Activated naive CD4-positive, alpha-beta T cell treated with anti-CD3 and anti-CD28 coated beads, Interleukin-2, amount 10 ng/mL, durations not matched to agents 7 days and 5 days (primary cell): Measurements from ENCODE around the gene MUC5B.
A peak's percentile ranks its signal among the peaks of the same experiment; 100 is the strongest.

Experiments
- CTCF ChIA-PET: fragments of 350-600 bp; sonication (Branson Sonifier 250); formaldehyde crosslinking; loops from one replicate; lab custom pipeline; 2021; ENCODE audit warnings: antibody characterized with exemption; lab: Charles Lee
- DNase-seq: peaks from one replicate; pipeline ENCODE4 v3.0.0-alpha.2; 2020
- H3K27ac Mint-ChIP-seq: one replicate; pipeline ENCODE4 v1.8.0; 2021; ENCODE audit warnings: mild to moderate bottlenecking, moderate library complexity, mixed read lengths
- H3K27me3 Mint-ChIP-seq: one replicate; pipeline ENCODE4 v1.8.0; 2021; ENCODE audit warnings: mild to moderate bottlenecking, mixed read lengths
- H3K36me3 Mint-ChIP-seq: one replicate; pipeline ENCODE4 v1.8.0; 2021; ENCODE audit warnings: mixed read lengths
- H3K4me1 Mint-ChIP-seq: one replicate; pipeline ENCODE4 v1.8.0; 2021; ENCODE audit warnings: mixed read lengths
- H3K4me3 Mint-ChIP-seq: one replicate; pipeline ENCODE4 v1.8.0; 2021; ENCODE audit warnings: mild to moderate bottlenecking, moderate library complexity, mixed read lengths
- H3K9me3 Mint-ChIP-seq: one replicate; pipeline ENCODE4 v1.8.0; 2021; ENCODE audit warnings: mixed read lengths

The MUC5B gene

GRCh38 chr11:1271406-1271805 lies 48.5 kb downstream of the MUC5B start:
- Mint-ChIP-seq H3K4me1 (no peaks in the 10 kb centered on the region), H3K27me3 (peaks cover 5% of the 10 kb centered on the region), H3K9me3 (no peaks in the 10 kb centered on the region), H3K4me3 (no peak overlapping the region), H3K36me3 (no peaks in the 10 kb centered on the region), H3K27ac (no peak overlapping the region)
- no peak for DNase-seq
- CTCF ChIA-PET = no interaction called here

- Mint-ChIP-seq H3K36me3 (peaks cover 2% of the 10 kb centered on the region), H3K27ac (no peak overlapping the region), H3K9me3 (no peaks in the 10 kb centered on the region), H3K4me1 (no peaks in the 10 kb centered on the region), H3K27me3 (peaks cover 5% of the 10 kb centered on the region), H3K4me3 (no peak overlapping the region)
- DNase-seq = no peak
- CTCF ChIA-PET = no interaction called here
Measured at GRCh38 chr11:1271927-1272326, 49.1 kb downstream of the MUC5B start.

DNA sequence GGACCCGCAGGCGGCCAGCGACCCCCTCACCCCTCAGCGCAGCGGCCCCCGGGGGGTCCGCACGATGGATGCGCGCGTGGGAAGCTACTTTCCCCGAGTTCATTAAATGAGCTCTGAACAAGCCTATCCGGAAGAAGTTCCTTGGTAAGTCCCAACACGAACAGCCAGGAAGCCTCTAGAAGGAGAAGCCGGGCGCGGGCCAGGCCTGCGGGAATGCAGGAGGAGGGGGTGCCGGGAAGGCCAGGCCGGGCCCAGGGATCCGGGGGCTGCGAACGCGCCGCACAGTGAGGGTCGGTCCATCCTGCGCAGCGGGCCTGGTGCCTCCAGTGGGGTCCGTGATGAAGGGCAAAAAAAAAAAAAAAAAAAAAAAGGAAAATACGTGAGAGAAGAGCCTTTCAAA lies 49.7 kb downstream of the MUC5B start:
- CTCF ChIA-PET = no interaction called here
- no peaks in the 10 kb centered on the region for H3K4me1 Mint-ChIP-seq
- peaks cover 2% of the 10 kb centered on the region for H3K36me3 Mint-ChIP-seq
- H3K27me3 Mint-ChIP-seq = peaks cover 5% of the 10 kb centered on the region
- H3K27ac Mint-ChIP-seq = no peak overlapping the region
- no peak for DNase-seq
- no peak overlapping the region for H3K4me3 Mint-ChIP-seq
- H3K9me3 Mint-ChIP-seq = no peaks in the 10 kb centered on the region

DNA sequence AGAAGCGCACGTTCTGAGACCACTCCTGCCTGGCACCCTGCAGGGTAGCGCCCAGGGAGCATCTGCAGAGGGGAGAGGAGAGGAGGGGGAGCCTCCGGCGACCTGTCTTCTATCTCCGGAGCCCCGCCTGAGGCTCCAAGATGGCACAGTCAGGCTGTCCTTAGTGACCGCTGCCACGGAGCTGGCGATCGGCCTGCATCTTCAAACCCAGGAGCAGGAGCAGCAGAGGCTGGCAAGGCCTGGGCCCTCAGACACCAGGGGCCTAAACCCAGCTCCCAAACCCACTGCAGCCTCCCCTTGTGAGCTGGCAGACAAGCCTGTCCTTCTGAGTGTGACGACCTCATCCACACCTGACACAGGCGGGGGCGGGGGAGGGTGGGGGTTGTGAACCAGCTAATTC lies 51.6 kb downstream of the MUC5B start:
- peaks cover 5% of the 10 kb centered on the region for H3K27me3 Mint-ChIP-seq
- H3K36me3 Mint-ChIP-seq = peaks cover 2% of the 10 kb centered on the region

GRCh38 chr11:1275021-1275420 lies 52.2 kb downstream of the MUC5B start:
- Mint-ChIP-seq H3K36me3 (peaks cover 2% of the 10 kb centered on the region), H3K27ac (no peak overlapping the region), H3K9me3 (no peaks in the 10 kb centered on the region), H3K4me1 (no peaks in the 10 kb centered on the region), H3K27me3 (peaks cover 2% of the 10 kb centered on the region), H3K4me3 (no peak overlapping the region)
- no peak for DNase-seq
- CTCF ChIA-PET = no interaction called here

More for the DNA sequence above, 51.6 kb downstream of the MUC5B start:
- DNase-seq = no peak
- no peak overlapping the region for H3K27ac Mint-ChIP-seq
- H3K9me3 Mint-ChIP-seq = no peaks in the 10 kb centered on the region
- no peak overlapping the region for H3K4me3 Mint-ChIP-seq
- H3K4me1 Mint-ChIP-seq = no peaks in the 10 kb centered on the region
- CTCF ChIA-PET = no interaction called here

DNA sequence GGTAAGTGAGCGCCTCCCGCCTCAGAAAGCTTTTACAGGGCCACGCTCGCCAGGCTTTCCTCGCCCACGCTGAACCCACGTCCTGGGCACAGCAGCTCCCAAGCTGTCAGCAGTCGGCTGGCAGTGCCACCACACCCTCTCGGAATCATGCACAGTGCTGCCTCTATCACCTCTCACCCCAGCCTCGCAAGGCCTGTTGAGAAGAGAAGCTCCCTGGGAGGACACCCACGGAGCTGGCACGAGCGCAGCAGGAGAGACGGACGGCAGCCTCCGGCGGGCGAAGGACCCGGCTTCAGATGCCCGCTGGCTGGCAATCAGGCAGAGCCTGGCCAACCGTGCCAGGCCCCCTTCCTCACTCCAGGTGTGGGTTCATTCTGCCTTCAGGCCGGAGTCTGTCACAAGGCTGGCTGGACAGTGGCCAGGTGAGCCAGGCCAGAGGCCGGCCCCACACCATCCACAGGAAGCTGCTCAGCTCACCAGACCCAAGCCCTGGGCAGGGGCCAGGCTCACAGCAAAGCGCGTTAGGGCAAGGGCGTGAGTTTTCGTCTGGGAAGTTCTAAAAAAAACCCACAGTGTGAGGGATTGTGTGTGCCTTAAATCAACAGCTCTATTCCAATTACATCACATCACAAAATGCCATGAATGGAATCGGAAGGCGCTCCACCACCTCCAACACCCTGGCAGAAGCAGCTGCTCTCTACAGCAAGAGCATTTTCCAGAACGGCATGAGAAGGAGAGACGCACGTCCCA lies 53.4 kb downstream of the MUC5B start:
- Mint-ChIP-seq H3K9me3 (no peaks in the 10 kb centered on the region), H3K36me3 (peaks cover 2% of the 10 kb centered on the region), H3K27me3 (no peaks in the 10 kb centered on the region), H3K27ac (no peak overlapping the region), H3K4me3 (no peak overlapping the region), H3K4me1 (no peaks in the 10 kb centered on the region)
- DNase-seq = no peak
- CTCF ChIA-PET = no interaction called here

GRCh38 chr11:1276866-1277615 lies 54.2 kb downstream of the MUC5B start:
- Mint-ChIP-seq H3K9me3 (no peaks in the 10 kb centered on the region), H3K4me3 (no peak overlapping the region), H3K36me3 (peaks cover 2% of the 10 kb centered on the region), H3K27ac (no peak overlapping the region), H3K4me1 (no peaks in the 10 kb centered on the region), H3K27me3 (no peaks in the 10 kb centered on the region)
- no peak for DNase-seq
- CTCF ChIA-PET = no interaction called here

DNA sequence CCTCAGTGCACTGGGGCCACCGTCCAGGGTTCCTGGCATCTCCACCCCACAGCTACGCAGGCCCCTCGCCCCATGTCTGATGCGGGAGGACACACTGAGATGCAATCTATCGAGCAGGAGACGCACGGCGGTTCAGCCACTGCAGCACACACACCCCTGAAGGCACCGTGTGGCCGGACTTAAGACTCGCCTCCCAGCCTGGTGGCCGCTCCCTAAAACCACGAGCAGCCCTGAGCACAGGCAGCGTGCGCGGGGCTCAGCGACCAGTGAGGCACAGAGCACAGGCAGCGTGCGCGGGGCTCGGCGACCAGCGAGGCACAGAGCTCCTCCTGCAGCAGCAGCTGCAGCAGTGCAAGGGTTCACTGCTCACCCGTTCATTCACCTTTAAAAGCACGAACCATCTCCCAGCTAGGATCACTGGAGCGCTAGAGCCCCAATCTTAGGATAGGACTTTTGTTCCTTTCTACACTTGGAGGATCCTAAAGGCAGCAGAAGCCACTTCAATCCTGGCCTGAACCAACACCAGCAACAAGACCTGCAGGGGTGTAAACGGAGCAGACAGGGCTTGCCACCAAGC lies 55.2 kb downstream of the MUC5B start:
- H3K4me1 Mint-ChIP-seq = no peaks in the 10 kb centered on the region
- H3K27ac Mint-ChIP-seq = no peak overlapping the region
- H3K27me3 Mint-ChIP-seq = no peaks in the 10 kb centered on the region
- no peak for DNase-seq
- CTCF ChIA-PET = interaction anchor here (0.6 kb wide), 1 partner anchor 109 kb away, joined by 3 read pairs; no protein-coding TSS in a partner anchor
- no peak overlapping the region for H3K4me3 Mint-ChIP-seq
- peaks cover 2% of the 10 kb centered on the region for H3K36me3 Mint-ChIP-seq
- no peaks in the 10 kb centered on the region for H3K9me3 Mint-ChIP-seq

DNA sequence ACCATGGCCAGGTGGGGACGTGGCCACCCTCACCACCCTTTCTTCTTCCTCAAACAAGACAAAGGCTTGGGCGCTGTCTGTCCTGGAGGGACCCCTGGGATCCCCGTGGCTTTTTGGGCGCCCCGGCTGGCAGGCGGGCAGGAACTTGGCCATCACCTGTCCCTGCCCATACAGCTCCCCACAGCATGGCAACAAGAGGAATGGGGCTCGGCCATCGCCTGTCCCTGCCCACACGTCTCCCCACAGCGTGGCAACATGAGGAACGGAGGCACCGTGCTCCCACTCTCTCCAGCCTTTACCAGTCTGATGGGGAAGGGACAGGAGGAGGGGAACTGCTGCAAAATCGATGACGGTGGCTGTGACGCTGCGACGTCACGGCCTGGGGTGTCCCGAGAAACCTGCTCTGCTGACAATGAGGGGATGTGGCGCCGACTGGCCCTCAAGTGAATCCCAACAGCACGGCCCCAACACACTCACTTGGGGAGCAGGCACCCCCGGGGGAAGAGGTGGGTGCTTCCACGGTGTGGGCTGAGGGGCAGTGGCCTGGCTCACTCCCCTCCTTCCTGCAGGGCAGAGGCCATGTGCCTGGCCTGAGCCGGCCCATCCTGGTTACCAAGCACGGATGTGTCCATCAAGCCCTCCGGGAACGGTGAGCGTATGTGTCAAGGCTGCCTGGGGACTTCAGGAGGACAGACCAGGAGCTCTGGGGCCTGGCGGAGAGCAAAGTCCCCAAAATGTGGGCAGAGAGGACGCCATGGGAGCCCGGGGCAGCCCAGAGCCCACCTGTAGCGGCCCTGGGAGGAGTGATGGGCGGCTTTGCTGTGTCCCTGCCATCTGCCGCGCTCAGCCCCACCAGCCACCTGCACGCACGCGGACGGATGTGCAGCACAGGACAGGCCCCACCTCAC lies 56.2 kb downstream of the MUC5B start:
- H3K36me3 Mint-ChIP-seq = peaks cover 2% of the 10 kb centered on the region

GRCh38 chr11:1279674-1280055 lies 56.8 kb downstream of the MUC5B start:
- CTCF ChIA-PET = no interaction called here
- no peak for DNase-seq
- Mint-ChIP-seq H3K27me3 (no peaks in the 10 kb centered on the region), H3K36me3 (peaks cover 2% of the 10 kb centered on the region), H3K9me3 (no peaks in the 10 kb centered on the region), H3K27ac (no peak overlapping the region), H3K4me3 (no peak overlapping the region), H3K4me1 (no peaks in the 10 kb centered on the region)

More for the DNA sequence above, 56.2 kb downstream of the MUC5B start:
- H3K4me1 Mint-ChIP-seq = no peaks in the 10 kb centered on the region
- H3K4me3 Mint-ChIP-seq = no peak overlapping the region
- H3K27me3 Mint-ChIP-seq = no peaks in the 10 kb centered on the region
- H3K9me3 Mint-ChIP-seq = no peaks in the 10 kb centered on the region
- no peak overlapping the region for H3K27ac Mint-ChIP-seq
- no peak for DNase-seq
- CTCF ChIA-PET = no interaction called here

DNA sequence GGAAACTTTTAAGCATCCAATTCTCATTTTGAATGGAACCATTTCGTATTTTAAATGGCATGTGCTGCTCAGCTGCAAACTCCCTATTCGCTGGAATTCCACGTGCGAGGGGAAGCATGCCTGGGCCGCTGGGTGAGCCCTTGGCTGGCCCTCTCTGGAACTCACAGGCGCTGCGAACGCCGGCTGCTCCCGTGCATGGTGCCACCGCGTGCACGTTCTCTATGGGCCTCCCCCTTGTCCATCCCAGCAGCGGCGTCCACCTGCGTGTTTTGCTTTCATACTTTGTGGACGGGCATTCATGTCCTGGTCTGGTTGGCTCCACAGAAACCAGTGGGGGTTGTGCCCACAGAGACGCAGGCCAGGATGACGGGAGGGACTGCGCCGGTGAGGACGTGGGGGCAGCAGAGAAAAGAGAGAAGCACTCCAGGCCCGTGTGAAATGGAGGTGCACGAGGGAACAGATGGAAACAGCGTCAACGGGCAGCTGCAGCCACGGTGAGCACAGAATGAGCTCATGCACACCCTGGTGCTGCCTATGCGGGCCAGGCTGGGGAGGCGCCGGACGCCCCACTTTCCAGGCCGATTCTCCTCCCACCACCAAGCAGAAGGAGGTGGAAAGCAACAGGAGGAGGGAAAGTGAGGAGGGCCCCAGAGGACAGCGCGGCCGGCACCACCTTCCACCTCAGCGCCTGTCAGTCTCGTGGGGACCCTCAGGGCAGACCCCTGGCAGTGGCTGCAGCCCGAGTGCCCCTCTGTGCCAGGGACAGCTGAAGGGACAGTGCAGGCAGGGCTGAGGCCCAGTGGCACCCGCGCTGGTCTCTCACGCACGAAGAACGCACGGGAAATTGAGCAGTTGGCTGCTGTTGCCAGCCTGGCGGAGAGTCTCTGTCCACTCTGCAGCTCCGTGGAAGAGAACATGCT lies 57.5 kb downstream of the MUC5B start:
- no peaks in the 10 kb centered on the region for H3K27me3 Mint-ChIP-seq
- no peak overlapping the region for H3K4me3 Mint-ChIP-seq
- H3K27ac Mint-ChIP-seq = peak overlapping the region; percentile 37
- H3K36me3 Mint-ChIP-seq = peaks cover 2% of the 10 kb centered on the region
- CTCF ChIA-PET = no interaction called here
- no peaks in the 10 kb centered on the region for H3K9me3 Mint-ChIP-seq
- DNase-seq = no peak
- no peaks in the 10 kb centered on the region for H3K4me1 Mint-ChIP-seq

DNA sequence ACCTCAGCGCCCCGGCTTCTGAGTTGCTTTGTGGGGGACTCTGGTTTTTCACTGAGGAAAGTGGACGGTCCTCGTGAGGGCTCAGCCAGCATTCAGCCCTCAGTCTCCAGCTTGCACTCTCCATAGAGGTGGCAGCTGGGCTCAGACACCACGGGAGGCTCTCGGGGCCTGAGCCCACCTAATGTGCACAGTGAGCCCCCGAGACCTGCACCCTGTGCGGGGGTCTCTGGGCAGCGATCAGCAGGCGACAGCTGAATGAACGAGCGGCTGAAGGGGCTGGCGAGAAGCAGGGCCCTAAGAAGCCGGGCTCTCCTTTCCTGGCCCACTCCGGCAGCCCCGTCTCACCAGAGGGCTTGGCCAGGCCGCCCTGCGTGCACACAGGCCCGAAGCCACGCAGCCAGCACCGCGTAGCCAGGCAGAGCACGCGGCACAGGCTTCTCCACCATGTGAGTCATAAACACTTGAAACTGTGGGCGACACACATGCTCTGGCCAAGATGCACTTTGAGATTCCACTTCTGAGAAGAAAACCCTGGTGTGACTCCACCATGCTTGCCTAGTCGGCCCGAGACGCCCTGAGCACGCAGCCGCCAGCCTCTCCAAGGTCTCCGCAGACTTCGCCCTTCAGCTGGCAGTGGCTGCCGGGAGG lies 58.6 kb downstream of the MUC5B start:
- H3K4me1 Mint-ChIP-seq = no peaks in the 10 kb centered on the region
- CTCF ChIA-PET = no interaction called here
- H3K27me3 Mint-ChIP-seq = no peaks in the 10 kb centered on the region
- no peaks in the 10 kb centered on the region for H3K9me3 Mint-ChIP-seq
- H3K27ac Mint-ChIP-seq = no peak overlapping the region
- H3K36me3 Mint-ChIP-seq = peaks cover 4% of the 10 kb centered on the region
- H3K4me3 Mint-ChIP-seq = no peak overlapping the region
- no peak for DNase-seq

- H3K4me1 Mint-ChIP-seq = no peaks in the 10 kb centered on the region
- H3K4me3 Mint-ChIP-seq = no peak overlapping the region
- no peaks in the 10 kb centered on the region for H3K9me3 Mint-ChIP-seq
- no peaks in the 10 kb centered on the region for H3K27me3 Mint-ChIP-seq
- H3K27ac Mint-ChIP-seq = no peak overlapping the region
- H3K36me3 Mint-ChIP-seq = peaks cover 8% of the 10 kb centered on the region
- no peak for DNase-seq
- CTCF ChIA-PET = no interaction called here
Measured at GRCh38 chr11:1281974-1282365, 59.1 kb downstream of the MUC5B start.
